Endodermal cell (in vitro differentiated cells): ENCODE measurements around the gene TYSND1. TPM values are rescaled to one million over a fixed set of nuclear protein-coding genes. Genes with fewer than 3 reads are reported as not detected.
"Not testable (repeated sequence)": the region's sequence is repeated elsewhere in the genome, so short reads cannot be mapped to it uniquely, and the experiment has no call there.

Experiments
- DNase-seq: peaks from one replicate; pipeline ENCODE4 v3.0.0-alpha.2; 2017
- H3K27ac ChIP-seq: 2 replicates; pipeline ENCODE4 v1.5.1; 2013; ENCODE audit warnings: mild to moderate bottlenecking, low read depth, low read length, moderate library complexity
- H3K27me3 ChIP-seq: 2 replicates; pipeline ENCODE4 v1.6.1; 2013; ENCODE audit warnings: mild to moderate bottlenecking, low read length, moderate library complexity; ENCODE audit not compliant: insufficient read depth, control insufficient read depth, poor library complexity, severe bottlenecking
- H3K36me3 ChIP-seq: 2 replicates; pipeline ENCODE4 v1.7.0; 2013; ENCODE audit warnings: mild to moderate bottlenecking, low read length, moderate library complexity; ENCODE audit not compliant: control insufficient read depth, insufficient read depth
- H3K4me1 ChIP-seq: one replicate; pipeline ENCODE4 v1.7.0; 2013; ENCODE audit warnings: low read length; ENCODE audit not compliant: control insufficient read depth, insufficient read depth
- H3K4me3 ChIP-seq: 2 replicates; pipeline ENCODE4 v1.5.1; 2013; ENCODE audit warnings: mild to moderate bottlenecking, low read length, moderate library complexity
- H3K9ac ChIP-seq: 2 replicates; pipeline ENCODE4 v1.6.1; 2013; ENCODE audit warnings: mild to moderate bottlenecking, low read length, moderate library complexity; ENCODE audit not compliant: poor library complexity, severe bottlenecking; ENCODE audit errors: extremely low read depth
- H3K9me3 ChIP-seq: 2 replicates; pipeline ENCODE4 v1.6.1; 2013; ENCODE audit warnings: mild to moderate bottlenecking, low read length, moderate library complexity; ENCODE audit not compliant: control insufficient read depth
- H3K27ac Mint-ChIP-seq: 2 replicates; pipeline ENCODE4 v1.8.0; 2020; ENCODE audit warnings: mixed read lengths
- H3K27me3 Mint-ChIP-seq: 2 replicates; pipeline ENCODE4 v1.8.0; 2021; ENCODE audit warnings: mild to moderate bottlenecking, mixed read lengths; ENCODE audit not compliant: insufficient read depth
- H3K36me3 Mint-ChIP-seq: 2 replicates; pipeline ENCODE4 v1.8.0; 2020; ENCODE audit warnings: low read depth, mixed read lengths
- H3K4me1 Mint-ChIP-seq: 2 replicates; pipeline ENCODE4 v1.8.0; 2020; ENCODE audit warnings: mixed read lengths
- H3K4me3 Mint-ChIP-seq: 2 replicates; pipeline ENCODE4 v1.8.0; 2020; ENCODE audit warnings: mild to moderate bottlenecking, moderate library complexity, mixed read lengths
- H3K9me3 Mint-ChIP-seq: 2 replicates; pipeline ENCODE4 v1.8.0; 2020; ENCODE audit warnings: mild to moderate bottlenecking, mixed read lengths
- WGBS, 2 experiments: methylation state at CpG; one replicate each; pipeline versions ENCODE4 v1.1.5 to v1.1.7; 2013; ENCODE audit warnings: missing lambda C conversion rate in 2 of 2, mixed read lengths in 1 of 2; ENCODE audit not compliant: insufficient coverage in 1 of 2, insufficient read length in 1 of 2; 5-methylcytosine and 5-hydroxymethylcytosine counted together
- total RNA-seq, 2 donors: library from RNA; stranded (reverse); fragmentation: NEBNext Ultra II Directional in 1 of 2; extraction: Animal tissue kit (Norgen Biotek cat#: 25700) in 1 of 2; gene quantifications; 2 replicates in 1 of 2; 3 replicates in 1 of 2; pipeline ENCODE4 v1.2.1, GENCODE V29; 2021
- TF ChIP-seq, protein P1 (sequence below): fragments of 200-600 bp; sonication (generic); conservative IDR thresholded peaks from 2 replicates; pipeline ENCODE4 v1.5.0; 2021; ENCODE audit warnings: antibody characterized with exemption, mild to moderate bottlenecking

Gene TYSND1
- total RNA-seq, 2 donors from 2014 or later, result 13.1 to 13.6 TPM

GRCh38 chr10:70106958-70107791 is 39.3 kb downstream of the TYSND1 start:
- Mint-ChIP-seq H3K9me3 (no peaks in the 10 kb centered on the region), H3K36me3 (peaks cover 72% of the 10 kb centered on the region), H3K4me3 (no peak overlapping the region), H3K4me1 (peaks cover 4% of the 10 kb centered on the region), H3K27me3 (no peaks in the 10 kb centered on the region), H3K27ac (no peak overlapping the region)
- Histone ChIP-seq H3K4me1 (no peaks in the 10 kb centered on the region), H3K4me3 (no peak overlapping the region), H3K9ac (no peak overlapping the region), H3K27ac (no peak overlapping the region), H3K27me3 (no peaks in the 10 kb centered on the region), H3K9me3 (no peaks in the 10 kb centered on the region), H3K36me3 (peaks cover 64% of the 10 kb centered on the region)
- peak; percentile 93 for DNase-seq
- WGBS, 2 experiments, result 77 to 84% methylated on average over 14 to 22 of the region's 22 CpGs
- TF ChIP-seq, protein P1, sequence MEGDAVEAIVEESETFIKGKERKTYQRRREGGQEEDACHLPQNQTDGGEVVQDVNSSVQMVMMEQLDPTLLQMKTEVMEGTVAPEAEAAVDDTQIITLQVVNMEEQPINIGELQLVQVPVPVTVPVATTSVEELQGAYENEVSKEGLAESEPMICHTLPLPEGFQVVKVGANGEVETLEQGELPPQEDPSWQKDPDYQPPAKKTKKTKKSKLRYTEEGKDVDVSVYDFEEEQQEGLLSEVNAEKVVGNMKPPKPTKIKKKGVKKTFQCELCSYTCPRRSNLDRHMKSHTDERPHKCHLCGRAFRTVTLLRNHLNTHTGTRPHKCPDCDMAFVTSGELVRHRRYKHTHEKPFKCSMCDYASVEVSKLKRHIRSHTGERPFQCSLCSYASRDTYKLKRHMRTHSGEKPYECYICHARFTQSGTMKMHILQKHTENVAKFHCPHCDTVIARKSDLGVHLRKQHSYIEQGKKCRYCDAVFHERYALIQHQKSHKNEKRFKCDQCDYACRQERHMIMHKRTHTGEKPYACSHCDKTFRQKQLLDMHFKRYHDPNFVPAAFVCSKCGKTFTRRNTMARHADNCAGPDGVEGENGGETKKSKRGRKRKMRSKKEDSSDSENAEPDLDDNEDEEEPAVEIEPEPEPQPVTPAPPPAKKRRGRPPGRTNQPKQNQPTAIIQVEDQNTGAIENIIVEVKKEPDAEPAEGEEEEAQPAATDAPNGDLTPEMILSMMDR, result peak; percentile 90

GRCh38 chr10:70101668-70102067 is 44.8 kb downstream of the TYSND1 start:
- no peaks in the 10 kb centered on the region for H3K9me3 Mint-ChIP-seq

GRCh38 chr10:70101068-70101562 is 45.4 kb downstream of the TYSND1 start:
- not testable (repeated sequence) for H3K4me3 ChIP-seq, H3K9me3 Mint-ChIP-seq, H3K4me1 ChIP-seq, H3K27ac ChIP-seq, H3K27ac Mint-ChIP-seq, H3K27me3 Mint-ChIP-seq, H3K9ac ChIP-seq, H3K4me3 Mint-ChIP-seq, H3K9me3 ChIP-seq, H3K27me3 ChIP-seq, H3K4me1 Mint-ChIP-seq, DNase-seq
- peaks cover 91% of the 10 kb centered on the region for H3K36me3 Mint-ChIP-seq
- WGBS, 2 experiments, result 96% methylated on average over 9 to 11 of the region's 11 CpGs
- peaks cover 80% of the 10 kb centered on the region for H3K36me3 ChIP-seq

More at GRCh38 chr10:70101668-70102067, 44.8 kb downstream of the TYSND1 start:
- 82 to 100% methylated on average over 1 to 3 of the region's 3 CpGs for WGBS, 2 experiments
- peaks cover 76% of the 10 kb centered on the region for H3K36me3 ChIP-seq
- no peak overlapping the region for H3K4me3 ChIP-seq
- DNase-seq, result no peak
- H3K4me3 Mint-ChIP-seq, result no peak overlapping the region
- no peaks in the 10 kb centered on the region for H3K27me3 ChIP-seq
- H3K27ac Mint-ChIP-seq, result no peak overlapping the region
- peaks cover under 1% of the 10 kb centered on the region for H3K4me1 ChIP-seq
- no peaks in the 10 kb centered on the region for H3K4me1 Mint-ChIP-seq
- H3K27me3 Mint-ChIP-seq, result no peaks in the 10 kb centered on the region
- TF ChIP-seq, protein P1, result no peak
- H3K27ac ChIP-seq, result no peak overlapping the region
- no peak overlapping the region for H3K9ac ChIP-seq
- no peaks in the 10 kb centered on the region for H3K9me3 ChIP-seq
- peaks cover 86% of the 10 kb centered on the region for H3K36me3 Mint-ChIP-seq
